GM12872 (cell line): ENCODE results near the gene NUDT3.

Experiments
- TF ChIP-seq, protein P1 (sequence below): IDR thresholded peaks from 3 replicates; pipeline ENCODE4 v1.5.1; 2011; ENCODE audit warnings: low read depth, mild to moderate bottlenecking, low read length, moderate library complexity; ENCODE audit not compliant: insufficient read depth

NUDT3 gene

DNA sequence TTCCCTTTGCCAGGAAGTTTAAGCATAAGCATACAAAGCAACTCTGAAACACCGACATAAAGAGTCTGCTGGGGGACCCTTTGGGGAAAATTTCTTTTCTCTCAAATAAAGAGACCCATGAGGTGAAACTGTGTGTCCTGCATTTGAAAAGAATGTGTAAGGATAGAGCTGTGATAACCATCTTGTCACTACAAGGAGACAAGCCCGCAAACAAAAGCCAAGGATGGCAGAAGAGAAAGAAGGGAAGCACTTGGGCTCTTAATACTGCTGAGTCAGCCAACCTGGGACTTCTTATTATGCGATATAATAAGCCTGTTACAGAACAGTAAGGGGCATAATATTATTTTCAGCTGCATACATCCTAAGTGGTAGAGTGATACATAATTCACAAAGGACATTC lies 52.5 kb downstream of the NUDT3 start:
- TF ChIP-seq, protein P1, sequence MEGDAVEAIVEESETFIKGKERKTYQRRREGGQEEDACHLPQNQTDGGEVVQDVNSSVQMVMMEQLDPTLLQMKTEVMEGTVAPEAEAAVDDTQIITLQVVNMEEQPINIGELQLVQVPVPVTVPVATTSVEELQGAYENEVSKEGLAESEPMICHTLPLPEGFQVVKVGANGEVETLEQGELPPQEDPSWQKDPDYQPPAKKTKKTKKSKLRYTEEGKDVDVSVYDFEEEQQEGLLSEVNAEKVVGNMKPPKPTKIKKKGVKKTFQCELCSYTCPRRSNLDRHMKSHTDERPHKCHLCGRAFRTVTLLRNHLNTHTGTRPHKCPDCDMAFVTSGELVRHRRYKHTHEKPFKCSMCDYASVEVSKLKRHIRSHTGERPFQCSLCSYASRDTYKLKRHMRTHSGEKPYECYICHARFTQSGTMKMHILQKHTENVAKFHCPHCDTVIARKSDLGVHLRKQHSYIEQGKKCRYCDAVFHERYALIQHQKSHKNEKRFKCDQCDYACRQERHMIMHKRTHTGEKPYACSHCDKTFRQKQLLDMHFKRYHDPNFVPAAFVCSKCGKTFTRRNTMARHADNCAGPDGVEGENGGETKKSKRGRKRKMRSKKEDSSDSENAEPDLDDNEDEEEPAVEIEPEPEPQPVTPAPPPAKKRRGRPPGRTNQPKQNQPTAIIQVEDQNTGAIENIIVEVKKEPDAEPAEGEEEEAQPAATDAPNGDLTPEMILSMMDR: no peak

DNA sequence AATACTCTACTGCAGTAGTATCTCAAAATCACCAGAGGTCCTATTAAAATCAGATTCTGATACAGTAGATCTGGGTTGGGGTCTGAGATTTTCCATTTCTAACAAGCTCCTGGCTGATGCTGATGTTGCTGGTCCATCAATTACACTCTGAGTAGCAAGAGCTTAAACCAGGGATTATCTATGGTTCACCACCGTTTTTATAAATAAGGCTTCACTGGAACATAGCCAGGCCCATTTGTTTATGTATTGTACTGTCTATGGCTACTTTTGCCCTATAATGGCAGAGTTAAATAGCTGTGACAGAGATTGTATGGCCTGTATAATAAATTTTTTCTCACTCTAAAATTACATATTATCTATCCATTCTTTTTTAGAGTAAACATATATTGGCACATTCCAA lies 53.0 kb downstream of the NUDT3 start:
- TF ChIP-seq, protein P1: no peak

DNA sequence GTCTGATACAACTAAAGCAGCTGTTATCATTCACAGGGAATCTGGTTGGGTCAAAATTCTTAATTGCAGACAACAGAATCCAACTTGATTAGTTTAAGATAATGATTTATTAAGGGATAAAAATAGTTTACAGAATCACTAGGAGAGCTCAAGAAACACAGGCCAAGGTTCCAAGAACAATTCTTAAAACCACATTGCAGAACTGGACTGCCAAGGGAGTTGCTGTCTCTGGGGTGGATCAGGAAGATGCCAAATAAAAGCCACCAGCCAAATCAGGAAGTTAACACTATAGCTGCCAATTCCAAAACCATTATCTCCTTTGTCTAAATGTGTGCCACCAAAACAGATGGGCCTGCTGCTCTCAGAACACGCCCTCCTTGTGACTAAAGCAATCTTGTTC lies 53.7 kb downstream of the NUDT3 start:
- TF ChIP-seq, protein P1: no peak

DNA sequence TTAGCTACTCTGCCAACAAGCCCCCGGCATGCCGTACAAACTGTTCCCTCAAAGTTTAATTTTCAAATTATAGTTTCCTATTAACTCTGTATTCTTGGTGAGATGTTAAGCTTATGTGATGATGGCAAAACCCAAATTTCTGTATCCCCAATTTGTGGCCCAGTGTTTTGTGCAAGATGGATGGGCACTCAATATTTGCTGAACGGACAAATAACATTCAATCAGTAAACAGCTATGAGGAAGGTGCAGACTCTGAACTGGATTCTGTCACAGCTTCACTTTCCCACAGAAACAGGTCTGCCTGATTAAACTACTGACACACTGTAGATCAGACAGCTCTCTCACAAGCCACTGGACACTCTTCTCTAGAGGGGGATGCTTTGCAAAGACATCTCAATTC lies 54.1 kb downstream of the NUDT3 start:
- TF ChIP-seq, protein P1: no peak

DNA sequence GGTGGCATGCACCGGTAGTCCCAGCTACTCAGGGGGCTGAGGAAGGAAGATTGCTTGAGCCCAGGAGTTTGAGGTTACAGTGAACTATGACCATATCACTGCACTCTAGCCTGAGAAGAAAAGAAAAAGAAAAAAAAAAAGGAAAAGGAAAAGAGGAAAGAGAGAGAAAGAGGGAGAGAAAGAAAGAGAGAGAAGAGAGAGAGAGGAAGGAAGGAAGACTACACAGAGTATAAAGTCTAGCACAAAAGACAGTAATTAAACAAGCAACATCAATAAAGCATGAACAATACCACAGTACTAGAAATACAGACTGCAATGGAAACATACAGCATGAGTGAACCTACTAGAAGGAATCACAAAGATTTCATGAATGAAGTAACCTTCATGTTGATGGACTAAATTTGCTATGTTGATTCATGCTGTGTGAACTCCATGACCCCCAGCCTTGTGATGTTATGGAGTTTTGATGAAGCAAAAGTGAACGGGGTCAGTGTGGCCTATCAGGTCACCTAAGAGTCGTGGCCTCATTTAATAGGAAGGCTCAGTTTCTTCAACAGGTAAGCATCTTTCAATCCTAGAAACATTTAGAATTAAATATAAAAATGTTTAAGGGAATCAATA lies 57.6 kb downstream of the NUDT3 start:
- TF ChIP-seq, protein P1: no peak

DNA sequence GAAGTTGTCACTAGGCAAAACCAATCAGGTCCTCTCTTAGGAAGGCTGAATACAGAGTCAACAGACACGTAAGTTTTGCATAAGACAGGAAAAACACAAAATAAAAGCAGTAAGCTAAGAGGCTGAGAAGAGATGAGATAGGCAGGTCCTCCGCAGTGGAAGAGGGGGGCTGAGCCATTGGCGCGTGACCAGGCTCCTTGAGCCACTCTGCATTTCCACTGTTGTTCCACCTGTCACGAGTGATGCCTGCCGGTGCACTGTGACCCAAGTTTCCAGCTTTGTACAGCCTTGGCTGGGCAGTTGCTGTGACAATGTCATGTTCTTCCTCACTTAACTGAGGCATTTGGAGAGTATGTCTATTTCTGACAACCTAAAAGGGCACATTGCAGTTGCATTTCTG lies 58.6 kb downstream of the NUDT3 start:
- TF ChIP-seq, protein P1: no peak

DNA sequence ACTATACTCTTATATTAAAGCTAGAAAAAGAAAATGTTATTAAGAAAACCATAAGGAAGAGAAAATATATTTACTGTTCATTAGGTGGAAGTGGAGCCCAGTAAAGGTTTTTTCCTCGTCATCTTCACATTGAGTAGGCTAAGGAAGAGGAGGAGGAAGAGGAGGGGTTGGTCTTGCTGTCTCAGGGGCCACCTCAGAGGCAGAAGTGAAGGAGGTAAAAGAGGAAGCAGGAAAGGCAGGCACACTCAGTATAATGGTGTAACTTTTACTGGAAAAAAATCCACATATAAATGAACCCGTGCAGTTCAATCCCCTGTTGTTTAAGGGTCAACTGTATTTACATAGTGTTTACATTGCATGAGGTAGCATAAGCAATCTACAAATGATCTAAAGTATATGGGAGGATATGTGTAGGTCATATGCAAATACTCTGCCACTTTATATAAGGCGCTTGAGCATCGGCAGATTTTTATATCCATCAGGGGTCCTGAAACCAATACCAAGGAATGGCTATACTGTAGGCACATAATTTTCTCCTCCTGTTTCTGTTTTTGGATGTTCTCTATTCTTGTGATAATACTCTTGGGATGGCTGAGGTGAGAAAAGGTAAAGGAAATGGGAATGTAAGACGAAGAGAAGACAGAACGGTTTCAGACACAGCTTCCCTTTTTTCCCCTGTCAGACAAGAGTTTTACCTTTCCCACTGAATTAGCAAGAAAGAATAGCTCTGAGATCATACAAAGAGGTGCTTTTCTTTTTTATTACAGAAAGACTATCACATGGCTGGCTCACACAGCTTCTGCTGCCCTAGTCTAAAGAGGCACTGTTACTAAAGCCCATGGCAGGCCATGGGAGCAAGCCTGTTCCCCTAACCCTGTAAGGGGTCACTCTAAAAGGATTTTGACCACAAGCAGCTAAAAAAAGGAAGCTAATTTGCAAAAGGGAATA lies 59.9 kb downstream of the NUDT3 start:
- TF ChIP-seq, protein P1: no peak
